NCI-H1694 treated with DMSO at 0.1 percent for 48 hours (cell line): ENCODE measurements around the gene MED29.

Source experiments
- DNase-seq: peaks from one replicate; lab custom pipeline; 2025; lab: John Stamatoyannopoulos, UW

MED29 gene

GRCh38 chr19:39411081-39411831, 20.1 kb downstream of the MED29 start:
- DNase-seq, result no peak

GRCh38 chr19:39411832-39412099, 20.6 kb downstream of the MED29 start:
- peak; percentile 98 for DNase-seq

GRCh38 chr19:39412100-39412866, 21.1 kb downstream of the MED29 start, which contains the start of gene PLEKHG2:
TSS of gene PLEKHG2 (plus strand) at chr19:39412669. CDS start at chr19:39414087, 1,418 bp downstream.
- peak; percentile 99 for DNase-seq

- DNase-seq, result no peak
Observed at GRCh38 chr19:39412867-39413271, 21.7 kb downstream of the MED29 start.

GRCh38 chr19:39413272-39413910, 22.2 kb downstream of the MED29 start:
- DNase-seq, result peak; percentile 44

GRCh38 chr19:39413911-39414608, 22.9 kb downstream of the MED29 start:
- DNase-seq, result no peak

GRCh38 chr19:39415111-39416046, 24.2 kb downstream of the MED29 start:
- no peak for DNase-seq

GRCh38 chr19:39416152-39417120, 25.3 kb downstream of the MED29 start:
- DNase-seq, result no peak

GRCh38 chr19:39417463-39418181, 26.4 kb downstream of the MED29 start:
- no peak for DNase-seq

- no peak for DNase-seq
Observed at GRCh38 chr19:39419003-39419402, 27.8 kb downstream of the MED29 start.

- DNase-seq, result no peak
Observed at GRCh38 chr19:39420769-39421168, 29.6 kb downstream of the MED29 start.

GRCh38 chr19:39422020-39422419, 30.8 kb downstream of the MED29 start:
- DNase-seq, result no peak

GRCh38 chr19:39423258-39424086, 32.3 kb downstream of the MED29 start:
- no peak for DNase-seq

GRCh38 chr19:39424934-39425333, 33.8 kb downstream of the MED29 start:
- no peak for DNase-seq

GRCh38 chr19:39425744-39426143, 34.6 kb downstream of the MED29 start:
- DNase-seq, result no peak

GRCh38 chr19:39426170-39426569, 35.0 kb downstream of the MED29 start:
- DNase-seq, result no peak

GRCh38 chr19:39427707-39428106, 36.5 kb downstream of the MED29 start:
- no peak for DNase-seq

- DNase-seq, result no peak
Observed at GRCh38 chr19:39428283-39429112, 37.3 kb downstream of the MED29 start.
